HFFc6 (cell line): ENCODE results near the gene DDX10. TPM values are rescaled to one million over a fixed set of nuclear protein-coding genes. Genes with fewer than 3 reads are reported as not detected.

Source experiments
- DNase-seq: peaks from one replicate; pipeline ENCODE4 v3.0.0-alpha.2; 2018
- H3K27ac Mint-ChIP-seq: 2 replicates; pipeline ENCODE4 v1.8.0; 2020; ENCODE audit warnings: mild to moderate bottlenecking, mixed read lengths
- H3K27me3 Mint-ChIP-seq: 2 replicates; pipeline ENCODE4 v1.8.0; 2021; ENCODE audit warnings: mild to moderate bottlenecking, moderate library complexity, mixed read lengths; ENCODE audit not compliant: insufficient read depth
- H3K36me3 Mint-ChIP-seq: 2 replicates; pipeline ENCODE4 v1.8.0; 2021; ENCODE audit warnings: low read depth, mixed read lengths
- H3K4me1 Mint-ChIP-seq: 2 replicates; pipeline ENCODE4 v1.8.0; 2020; ENCODE audit warnings: low read depth, mixed read lengths
- H3K4me3 Mint-ChIP-seq: 2 replicates; pipeline ENCODE4 v1.8.0; 2020; ENCODE audit warnings: mild to moderate bottlenecking, moderate library complexity, mixed read lengths
- H3K9me3 Mint-ChIP-seq: 2 replicates; pipeline ENCODE4 v1.8.0; 2020; ENCODE audit warnings: mild to moderate bottlenecking, mixed read lengths
- total RNA-seq, 6 experiments: library from RNA; stranded (reverse); fragmentation: NEBNext Ultra II Directional; extraction: Animal tissue kit (Norgen Biotek cat#: 25700); gene quantifications; 2 replicates in 1 of 6; 3 replicates in 5 of 6; pipeline ENCODE4 v1.2.3, GENCODE V29; 2021
- TF ChIP-seq, protein P1 (sequence below): fragments of 200-600 bp; sonication (generic); IDR thresholded peaks from 2 replicates; pipeline ENCODE4 v1.5.0; 2021; ENCODE audit warnings: antibody characterized with exemption, mild to moderate bottlenecking

The DDX10 gene
- total RNA-seq, 6 experiments from 2014 or later: 24.5 to 45.5 (median 33.5) TPM

GRCh38 chr11:108622341-108622740, 42.5 kb upstream of the DDX10 start:
- no peaks in the 10 kb centered on the region for H3K9me3 Mint-ChIP-seq
- H3K4me1 Mint-ChIP-seq: peaks cover 23% of the 10 kb centered on the region

DNA sequence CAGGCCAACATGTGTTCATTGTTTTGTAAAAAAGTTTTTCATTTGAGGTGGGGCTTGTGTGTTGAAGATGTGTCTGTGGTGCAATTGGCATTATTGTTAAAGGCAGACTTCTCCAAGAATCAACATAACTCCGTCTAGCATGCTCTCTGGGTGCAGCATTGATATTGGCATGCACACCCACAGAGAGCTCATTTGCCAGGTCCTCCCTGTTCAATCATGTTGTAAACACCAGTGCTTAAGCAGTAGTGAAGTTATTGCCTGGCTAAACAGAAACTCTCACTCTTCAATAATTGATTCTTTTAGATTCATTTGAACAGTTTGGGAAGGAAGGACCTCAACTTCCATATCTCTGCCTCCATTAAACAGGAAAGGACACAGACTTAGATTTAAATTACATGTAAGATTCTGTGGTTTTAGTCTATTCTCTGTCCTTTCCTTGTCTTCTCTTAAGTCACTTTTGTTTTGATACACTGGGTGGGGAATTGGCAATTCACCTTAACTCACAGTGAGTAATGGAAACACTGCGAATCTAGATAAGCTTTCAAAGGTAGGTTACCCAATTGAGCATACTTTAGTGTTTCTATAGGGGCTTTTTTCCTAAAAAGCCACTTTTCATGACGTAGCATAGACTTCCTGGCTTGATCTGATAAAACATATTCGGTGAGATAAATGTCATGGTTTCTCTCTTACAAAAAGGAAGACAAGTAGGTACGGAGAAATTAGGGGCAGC, 40.5 kb upstream of the DDX10 start:
- DNase-seq: no peak
- TF ChIP-seq, protein P1, sequence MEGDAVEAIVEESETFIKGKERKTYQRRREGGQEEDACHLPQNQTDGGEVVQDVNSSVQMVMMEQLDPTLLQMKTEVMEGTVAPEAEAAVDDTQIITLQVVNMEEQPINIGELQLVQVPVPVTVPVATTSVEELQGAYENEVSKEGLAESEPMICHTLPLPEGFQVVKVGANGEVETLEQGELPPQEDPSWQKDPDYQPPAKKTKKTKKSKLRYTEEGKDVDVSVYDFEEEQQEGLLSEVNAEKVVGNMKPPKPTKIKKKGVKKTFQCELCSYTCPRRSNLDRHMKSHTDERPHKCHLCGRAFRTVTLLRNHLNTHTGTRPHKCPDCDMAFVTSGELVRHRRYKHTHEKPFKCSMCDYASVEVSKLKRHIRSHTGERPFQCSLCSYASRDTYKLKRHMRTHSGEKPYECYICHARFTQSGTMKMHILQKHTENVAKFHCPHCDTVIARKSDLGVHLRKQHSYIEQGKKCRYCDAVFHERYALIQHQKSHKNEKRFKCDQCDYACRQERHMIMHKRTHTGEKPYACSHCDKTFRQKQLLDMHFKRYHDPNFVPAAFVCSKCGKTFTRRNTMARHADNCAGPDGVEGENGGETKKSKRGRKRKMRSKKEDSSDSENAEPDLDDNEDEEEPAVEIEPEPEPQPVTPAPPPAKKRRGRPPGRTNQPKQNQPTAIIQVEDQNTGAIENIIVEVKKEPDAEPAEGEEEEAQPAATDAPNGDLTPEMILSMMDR: no peak
- Mint-ChIP-seq H3K9me3 (no peaks in the 10 kb centered on the region), H3K36me3 (no peaks in the 10 kb centered on the region), H3K4me3 (no peak overlapping the region), H3K27ac (no peak overlapping the region), H3K27me3 (peaks cover 17% of the 10 kb centered on the region), H3K4me1 (peaks cover 13% of the 10 kb centered on the region)

More at GRCh38 chr11:108622341-108622740, 42.5 kb upstream of the DDX10 start:
- H3K27me3 Mint-ChIP-seq: peaks cover 16% of the 10 kb centered on the region
- no peaks in the 10 kb centered on the region for H3K36me3 Mint-ChIP-seq
- no peak overlapping the region for H3K27ac Mint-ChIP-seq
- TF ChIP-seq, protein P1: no peak
- H3K4me3 Mint-ChIP-seq: no peak overlapping the region
- no peak for DNase-seq

GRCh38 chr11:108628326-108628725, 36.5 kb upstream of the DDX10 start:
- H3K27ac Mint-ChIP-seq: no peak overlapping the region
- TF ChIP-seq, protein P1: no peak
- H3K27me3 Mint-ChIP-seq: peaks cover 12% of the 10 kb centered on the region
- H3K9me3 Mint-ChIP-seq: no peaks in the 10 kb centered on the region
- peaks cover 8% of the 10 kb centered on the region; the same call in 1 of the 2 replicates for H3K4me1 Mint-ChIP-seq
- DNase-seq: no peak
- H3K4me3 Mint-ChIP-seq: no peak overlapping the region
- H3K36me3 Mint-ChIP-seq: no peaks in the 10 kb centered on the region

- TF ChIP-seq, protein P1: no peak
- no peak for DNase-seq
- H3K27ac Mint-ChIP-seq: no peak overlapping the region
- H3K36me3 Mint-ChIP-seq: no peaks in the 10 kb centered on the region
- H3K27me3 Mint-ChIP-seq: peaks cover 12% of the 10 kb centered on the region
- peaks cover 8% of the 10 kb centered on the region; the same call in 1 of the 2 replicates for H3K4me1 Mint-ChIP-seq
- no peaks in the 10 kb centered on the region for H3K9me3 Mint-ChIP-seq
- no peak overlapping the region for H3K4me3 Mint-ChIP-seq
These were observed 36.1 kb upstream of the DDX10 start for GRCh38 chr11:108628812-108629211.

DNA sequence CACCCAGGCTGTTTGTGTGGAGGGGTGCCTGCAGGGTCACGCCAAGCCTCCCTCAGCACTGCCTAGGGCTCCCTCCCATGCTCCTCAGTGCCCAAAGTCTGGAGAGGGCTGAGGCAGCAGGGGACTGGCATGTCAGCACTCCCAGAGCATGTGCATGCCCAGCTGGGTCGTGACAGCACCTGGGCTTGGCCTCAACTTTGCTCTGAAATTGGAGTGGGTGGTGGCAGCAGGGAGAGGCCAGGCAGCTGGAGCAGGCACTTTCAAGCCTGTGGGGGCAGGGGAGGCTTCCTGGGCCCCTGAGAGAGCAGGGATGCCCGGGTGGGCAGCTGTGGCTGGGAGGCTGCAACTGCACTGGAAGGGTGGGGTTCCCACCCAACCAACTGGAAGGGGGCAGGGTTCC, 35.6 kb upstream of the DDX10 start:
- H3K4me3 Mint-ChIP-seq: no peak overlapping the region
- DNase-seq: no peak
- TF ChIP-seq, protein P1: no peak

More for the DNA sequence above, 35.6 kb upstream of the DDX10 start:
- no peak overlapping the region for H3K27ac Mint-ChIP-seq
- peaks cover 12% of the 10 kb centered on the region for H3K27me3 Mint-ChIP-seq
- no peaks in the 10 kb centered on the region for H3K9me3 Mint-ChIP-seq
- no peaks in the 10 kb centered on the region for H3K36me3 Mint-ChIP-seq
- H3K4me1 Mint-ChIP-seq: peaks cover 8% of the 10 kb centered on the region; the same call in 1 of the 2 replicates
